Skeletal muscle tissue (tissue), 4 donors: ENCODE results near the gene CD34. TPM values are rescaled to one million over a fixed set of nuclear protein-coding genes. Genes with fewer than 3 reads are reported as not detected.
"Not testable (repeated sequence)": the region's sequence is repeated elsewhere in the genome, so short reads cannot be mapped to it uniquely, and the experiment has no call there.

Experiments used
- H3K27ac ChIP-seq: one replicate; pipeline ENCODE4 v1.7.0; 2013; ENCODE audit warnings: mild to moderate bottlenecking, low read depth, low read length, inconsistent platforms
- H3K27me3 ChIP-seq, 3 donors: one replicate each; pipeline ENCODE4 v1.7.0; 2013; ENCODE audit warnings: low read length in 3 of 3; ENCODE audit not compliant: control insufficient read depth in 3 of 3, insufficient read depth in 3 of 3
- H3K36me3 ChIP-seq, 3 donors: one replicate each; pipeline ENCODE4 v1.7.0; 2013; ENCODE audit warnings: low read length in 3 of 3; ENCODE audit not compliant: control insufficient read depth in 3 of 3, insufficient read depth in 3 of 3
- H3K4me1 ChIP-seq, 3 donors: one replicate each; pipeline ENCODE4 v1.7.0; 2013; ENCODE audit warnings: low read length in 3 of 3, mild to moderate bottlenecking in 3 of 3; ENCODE audit not compliant: control insufficient read depth in 3 of 3, insufficient read depth in 3 of 3
- H3K4me3 ChIP-seq, 3 donors: one replicate each; pipeline ENCODE4 v1.7.0; 2013; ENCODE audit warnings: low read length in 3 of 3
- H3K9ac ChIP-seq, 3 donors: one replicate each; pipeline ENCODE4 v1.7.0; 2013; ENCODE audit warnings: low read length in 3 of 3, mild to moderate bottlenecking in 3 of 3, moderate library complexity in 2 of 3, low read depth in 1 of 3
- H3K9me3 ChIP-seq, 3 donors: one replicate each; pipeline ENCODE4 v1.7.0; 2013; ENCODE audit warnings: low read length in 3 of 3; ENCODE audit not compliant: control insufficient read depth in 3 of 3
- total RNA-seq: library from RNA; depleted of rRNA; stranded (reverse); fragments of >200 nt; gene quantifications from one replicate; pipeline ENCODE4 v1.2.3, GENCODE V29; 2014
- donor health status: Osteomylitis.

CD34 gene
- total RNA-seq, 1 donor from 2014 or later: 20.9 TPM

DNA sequence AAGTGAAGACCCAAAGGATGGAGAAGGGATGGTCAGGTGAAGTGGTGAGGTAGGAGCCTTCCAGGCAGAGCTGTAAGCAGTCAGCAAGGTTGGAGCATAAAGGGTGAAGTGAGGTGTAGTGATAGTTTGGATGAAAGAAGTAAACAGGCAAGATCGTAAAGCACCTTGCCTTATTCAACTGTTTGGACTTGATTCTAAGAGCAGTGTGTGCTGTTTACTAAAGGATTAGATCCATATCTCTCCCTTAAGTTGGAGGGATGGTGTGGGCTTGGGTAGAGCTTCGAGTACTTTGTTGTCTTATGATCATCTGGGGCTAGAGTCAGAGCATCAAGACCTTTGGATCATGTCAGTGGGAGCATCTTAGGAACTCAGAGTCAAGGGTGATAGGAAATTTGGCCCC, 39.8 kb upstream of the CD34 start:
- Histone ChIP-seq H3K4me3 (no peak overlapping the region), H3K9ac (no peak overlapping the region), H3K9me3 (no peaks in the 10 kb centered on the region), H3K27me3 (no peaks in the 10 kb centered on the region), H3K27ac (no peak overlapping the region), H3K4me1 (no peaks in the 10 kb centered on the region), H3K36me3 (no peaks in the 10 kb centered on the region)

DNA sequence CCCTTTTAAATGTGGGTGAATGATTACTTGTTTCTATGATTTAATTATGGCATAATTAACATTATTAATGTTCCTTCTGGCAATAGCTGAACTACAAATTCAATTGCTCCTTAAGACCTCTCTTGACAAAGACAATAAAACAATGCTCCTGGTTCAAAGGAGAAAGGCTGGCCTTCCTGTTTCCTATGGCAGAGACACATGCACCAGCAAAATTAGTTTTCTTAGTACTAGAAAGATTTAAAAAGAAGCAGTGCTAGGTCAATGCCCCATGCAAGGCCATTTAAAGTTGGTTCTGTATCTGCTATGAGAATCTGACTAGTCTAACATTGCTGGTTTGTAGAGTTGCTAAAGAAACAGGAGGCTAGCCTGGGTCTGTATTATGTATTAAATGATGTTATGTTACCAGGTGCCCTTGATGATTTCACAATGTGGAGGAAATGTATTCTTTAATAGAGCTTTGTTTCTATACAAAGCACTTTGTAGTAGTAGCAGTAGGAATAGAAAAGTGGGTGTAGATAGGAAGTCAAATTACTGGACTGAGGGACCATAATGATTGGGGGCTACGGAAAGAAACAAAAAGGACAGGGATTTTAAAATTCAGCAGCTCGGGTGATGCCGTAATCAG, 38.8 kb upstream of the CD34 start:
- Histone ChIP-seq H3K27me3 (no peaks in the 10 kb centered on the region), H3K4me3 (no peak overlapping the region), H3K36me3 (no peaks in the 10 kb centered on the region), H3K9ac (no peak overlapping the region), H3K9me3 (no peaks in the 10 kb centered on the region), H3K27ac (no peak overlapping the region), H3K4me1 (no peaks in the 10 kb centered on the region)

DNA sequence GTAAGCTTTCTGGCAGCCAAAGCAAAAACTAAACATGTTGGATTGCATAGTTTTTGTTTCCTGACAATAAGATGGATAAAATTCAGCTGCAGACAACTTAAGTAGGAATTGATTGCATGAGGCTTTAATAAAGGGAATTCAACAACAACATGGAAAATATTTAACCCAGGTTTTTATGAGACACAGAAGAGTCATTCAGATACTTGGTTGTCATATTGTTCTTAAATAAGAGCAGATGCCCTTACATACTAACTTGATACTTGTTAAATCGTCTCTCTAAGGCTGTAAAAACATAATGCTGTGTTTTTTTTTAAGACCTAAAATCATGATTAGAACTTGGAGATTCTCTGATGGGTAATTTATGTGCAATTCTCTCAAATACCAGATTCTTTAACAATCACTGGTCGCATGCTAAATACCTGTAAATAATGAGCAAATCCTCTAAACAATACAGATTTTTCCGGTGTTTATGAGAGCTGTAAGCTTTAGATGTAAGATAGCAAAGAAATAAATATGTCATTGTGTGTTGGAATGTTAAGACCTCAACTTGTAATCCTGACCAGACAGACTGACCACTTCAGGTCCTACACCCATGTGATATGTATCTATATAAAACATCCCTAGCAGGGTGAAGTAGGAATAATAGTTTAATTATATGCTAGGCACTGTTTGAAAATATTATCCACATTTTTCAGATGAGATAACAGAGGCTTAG, 37.8 kb upstream of the CD34 start:
- H3K9ac ChIP-seq: no peak overlapping the region
- H3K36me3 ChIP-seq: no peaks in the 10 kb centered on the region
- H3K4me1 ChIP-seq: no peaks in the 10 kb centered on the region
- H3K9me3 ChIP-seq: no peaks in the 10 kb centered on the region
- H3K4me3 ChIP-seq: no peak overlapping the region
- no peaks in the 10 kb centered on the region for H3K27me3 ChIP-seq
- H3K27ac ChIP-seq: no peak overlapping the region

DNA sequence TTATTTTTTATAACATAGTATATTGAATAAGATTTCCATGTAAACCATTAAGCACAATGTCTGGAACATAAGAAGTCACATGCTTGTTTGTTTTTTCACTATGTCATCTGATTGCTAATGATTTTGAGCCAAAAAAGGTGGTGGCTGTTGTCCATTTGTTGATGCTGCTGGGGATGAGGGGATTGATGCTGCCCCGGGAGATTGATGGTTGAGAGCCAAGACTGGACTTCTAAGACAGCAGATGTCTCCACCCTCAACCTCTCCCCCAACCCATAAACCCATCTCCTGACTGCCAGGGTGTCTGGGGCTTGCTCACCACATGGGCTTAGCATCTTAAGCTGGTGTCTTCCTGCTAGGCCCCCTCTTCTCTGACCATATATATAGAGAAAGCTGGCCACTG, 35.8 kb upstream of the CD34 start:
- Histone ChIP-seq H3K27me3 (no peaks in the 10 kb centered on the region), H3K36me3 (no peaks in the 10 kb centered on the region), H3K27ac (no peak overlapping the region), H3K4me1 (peaks cover 0 to 2% (median 1%) of the 10 kb centered on the region in 3 donors), H3K9me3 (no peaks in the 10 kb centered on the region), H3K9ac (no peak overlapping the region), H3K4me3 (no peak overlapping the region)

DNA sequence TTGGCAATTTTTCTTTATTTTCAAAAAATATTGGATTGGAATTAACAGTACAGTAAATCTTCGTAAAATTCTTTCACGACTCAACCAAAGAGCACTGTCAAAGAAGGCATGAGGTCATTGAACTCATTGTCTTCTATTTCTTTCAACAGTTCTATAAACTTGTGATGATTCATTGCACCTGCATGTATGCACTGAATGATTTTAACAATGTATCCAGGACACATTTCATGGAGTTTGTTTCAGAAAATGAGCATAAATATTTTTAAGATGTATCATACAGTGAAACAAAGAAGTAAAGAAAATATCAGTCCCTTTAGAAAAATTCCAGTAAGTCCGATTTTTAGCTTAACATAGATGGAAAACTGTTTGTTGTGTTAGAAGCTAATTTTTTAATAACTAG, 33.6 kb upstream of the CD34 start:
- Histone ChIP-seq H3K9ac (no peak overlapping the region), H3K36me3 (no peaks in the 10 kb centered on the region), H3K27me3 (no peaks in the 10 kb centered on the region), H3K27ac (no peak overlapping the region), H3K9me3 (no peaks in the 10 kb centered on the region), H3K4me3 (no peak overlapping the region), H3K4me1 (peaks cover 0 to 5% (median 4%) of the 10 kb centered on the region in 3 donors)

DNA sequence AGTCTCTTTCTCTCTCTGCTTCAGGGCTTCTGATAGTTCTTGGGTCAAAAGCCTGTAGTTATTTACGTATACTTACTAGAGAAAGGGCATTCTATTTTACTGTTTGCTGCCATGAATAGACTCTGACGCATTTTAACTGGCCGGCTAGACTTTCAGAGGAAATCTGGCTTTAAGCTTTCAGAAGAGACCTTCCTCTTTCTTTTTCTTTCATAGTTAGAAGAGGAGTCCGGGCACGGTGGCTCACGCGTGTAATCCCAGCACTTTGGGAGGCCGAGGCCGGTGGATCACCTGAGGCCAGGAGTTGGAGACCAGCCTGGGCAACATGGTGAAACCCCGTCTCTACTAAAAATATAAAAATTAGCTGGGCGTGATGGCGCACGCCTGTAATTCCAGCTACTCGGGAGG, 31.4 kb upstream of the CD34 start:
- H3K36me3 ChIP-seq, H3K4me1 ChIP-seq, H3K9me3 ChIP-seq, H3K27me3 ChIP-seq: not testable (repeated sequence)
- peak overlapping the region; percentile 81 for H3K27ac ChIP-seq
- peak overlapping the region in 2 of 3 donors; percentile 42 to 59 for H3K9ac ChIP-seq
- peak overlapping the region in 1 of 3 donors; percentile 49 for H3K4me3 ChIP-seq

DNA sequence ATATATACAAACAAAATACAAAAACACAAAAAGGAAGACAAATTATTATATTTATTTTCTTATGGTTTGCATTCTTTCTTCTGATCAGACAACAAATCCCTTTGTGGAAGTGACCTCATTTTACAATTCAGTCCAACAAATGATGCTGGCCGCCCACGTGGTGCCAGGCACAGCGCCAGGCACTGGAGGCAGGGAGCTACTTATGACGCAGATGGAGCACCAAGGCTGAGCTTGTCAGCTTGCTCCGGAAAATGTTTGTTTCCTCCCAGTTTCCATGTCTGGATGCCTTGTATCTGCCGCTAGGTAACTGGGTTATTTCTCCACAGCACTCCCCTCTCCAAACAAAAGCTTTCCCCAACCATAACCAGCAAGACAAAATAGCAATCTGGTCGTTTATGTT, 30.7 kb upstream of the CD34 start:
- H3K9ac ChIP-seq: peak overlapping the region; percentile 26 to 59 (median 42)

DNA sequence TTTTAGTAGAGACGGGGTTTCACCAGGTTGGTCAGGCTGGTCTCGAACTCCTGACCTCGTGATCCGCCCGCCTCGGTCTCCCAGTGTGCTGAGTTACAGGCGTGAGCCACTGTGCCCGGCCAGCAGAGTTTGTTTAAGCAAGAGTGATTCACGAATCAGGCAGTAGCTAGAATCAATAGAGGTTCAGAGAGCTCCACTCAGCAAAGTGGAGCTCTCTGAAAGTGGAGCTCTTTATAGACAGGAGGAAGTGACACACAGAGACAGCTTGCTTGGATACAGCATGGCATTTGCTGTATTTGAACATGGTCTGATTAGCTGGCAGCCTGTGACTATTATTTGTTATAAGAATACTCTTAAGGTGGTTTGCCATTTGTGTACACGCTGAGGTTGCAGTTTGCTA, 27.1 kb upstream of the CD34 start:
- Histone ChIP-seq H3K27me3 (no peaks in the 10 kb centered on the region), H3K4me1 (peaks cover 2 to 8% (median 4%) of the 10 kb centered on the region in 3 donors), H3K9me3 (no peaks in the 10 kb centered on the region), H3K36me3 (no peaks in the 10 kb centered on the region), H3K27ac (no peak overlapping the region), H3K9ac (no peak overlapping the region), H3K4me3 (no peak overlapping the region)

More for the DNA sequence above, 30.7 kb upstream of the CD34 start:
- Histone ChIP-seq H3K36me3 (no peaks in the 10 kb centered on the region), H3K9me3 (no peaks in the 10 kb centered on the region), H3K4me3 (peak overlapping the region; percentile 7 to 49 (median 25)), H3K4me1 (peaks cover 2 to 8% (median 4%) of the 10 kb centered on the region in 3 donors), H3K27ac (peak overlapping the region; percentile 81), H3K27me3 (no peaks in the 10 kb centered on the region)

DNA sequence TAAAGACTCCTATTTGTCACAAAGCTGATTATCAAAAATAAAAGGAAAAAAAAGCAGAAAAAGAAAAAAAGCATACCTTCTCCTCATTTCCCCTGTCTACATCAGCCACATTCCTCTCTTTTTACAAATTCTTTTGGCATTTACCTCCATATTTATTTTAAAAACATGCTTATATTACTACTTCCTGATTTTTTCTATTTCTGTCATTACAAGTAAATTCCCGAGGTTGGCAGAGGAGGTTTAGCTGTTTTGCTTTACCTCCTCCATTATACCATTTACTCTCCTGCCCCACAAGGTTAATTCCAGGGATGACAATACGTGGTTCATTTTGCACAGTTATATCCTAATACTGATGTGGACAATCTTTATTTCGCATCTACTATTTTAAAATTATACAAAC, 26.3 kb upstream of the CD34 start:
- no peak overlapping the region for H3K27ac ChIP-seq
- no peak overlapping the region for H3K9ac ChIP-seq
- H3K4me3 ChIP-seq: no peak overlapping the region
- H3K36me3 ChIP-seq: no peaks in the 10 kb centered on the region
- H3K9me3 ChIP-seq: no peaks in the 10 kb centered on the region
- no peaks in the 10 kb centered on the region for H3K27me3 ChIP-seq
- H3K4me1 ChIP-seq: peaks cover 2 to 8% (median 4%) of the 10 kb centered on the region in 3 donors

DNA sequence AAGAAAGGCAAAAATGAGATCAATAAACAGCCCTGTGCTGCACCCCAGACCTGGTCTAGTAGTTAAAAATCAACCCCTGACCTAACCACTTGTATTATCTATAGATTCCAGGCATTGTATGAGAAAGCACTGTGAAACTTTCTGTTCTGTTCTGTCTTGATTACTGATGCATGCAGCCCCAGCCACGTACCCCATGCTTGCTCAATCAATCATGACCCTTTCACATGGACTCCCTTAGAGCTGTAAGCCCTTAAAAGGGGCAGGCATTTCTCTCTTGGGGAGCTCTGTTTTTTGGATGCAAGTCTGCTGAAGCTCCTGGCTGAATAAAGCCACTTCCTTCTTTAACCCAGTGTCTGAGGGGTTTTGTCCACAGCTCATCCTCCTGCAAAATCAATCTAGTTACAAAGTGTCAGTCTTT, 24.2 kb upstream of the CD34 start:
- Histone ChIP-seq H3K27ac (no peak overlapping the region), H3K9me3 (no peaks in the 10 kb centered on the region), H3K4me1 (peaks cover 0 to 3% (median 2%) of the 10 kb centered on the region in 3 donors), H3K27me3 (no peaks in the 10 kb centered on the region), H3K9ac (no peak overlapping the region), H3K4me3 (no peak overlapping the region), H3K36me3 (no peaks in the 10 kb centered on the region)
